Nephron (organoid): ENCODE measurements around the gene CCDC86.

Experiments
- H3K27ac Mint-ChIP-seq, 3 experiments: 2 replicates each; pipeline ENCODE4 v1.8.0; 2020; ENCODE audit warnings: mixed read lengths in 3 of 3, mild to moderate bottlenecking in 2 of 3, moderate library complexity in 1 of 3
- H3K27me3 Mint-ChIP-seq: 2 replicates; pipeline ENCODE4 v1.8.0; 2021; ENCODE audit warnings: low read depth, mild to moderate bottlenecking, moderate library complexity, mixed read lengths
- H3K36me3 Mint-ChIP-seq: 2 replicates; pipeline ENCODE4 v1.8.0; 2020; ENCODE audit warnings: low read depth, mixed read lengths
- H3K4me1 Mint-ChIP-seq: 2 replicates; pipeline ENCODE4 v1.8.0; 2020; ENCODE audit warnings: mixed read lengths
- H3K4me3 Mint-ChIP-seq, 3 experiments: 2 replicates each; pipeline ENCODE4 v1.8.0; 2020; ENCODE audit warnings: mild to moderate bottlenecking in 3 of 3, mixed read lengths in 3 of 3, moderate library complexity in 2 of 3
- H3K9me3 Mint-ChIP-seq: 2 replicates; pipeline ENCODE4 v1.8.0; 2020; ENCODE audit warnings: mixed read lengths
- TF ChIP-seq, protein P1 (sequence below), 3 experiments: fragments of 200-600 bp; sonication (generic); IDR thresholded peaks; one replicate each; pipeline ENCODE4 v1.5.0; 2021; ENCODE audit warnings: antibody characterized with exemption in 3 of 3; ENCODE audit not compliant: unreplicated experiment in 3 of 3

CCDC86 gene

DNA sequence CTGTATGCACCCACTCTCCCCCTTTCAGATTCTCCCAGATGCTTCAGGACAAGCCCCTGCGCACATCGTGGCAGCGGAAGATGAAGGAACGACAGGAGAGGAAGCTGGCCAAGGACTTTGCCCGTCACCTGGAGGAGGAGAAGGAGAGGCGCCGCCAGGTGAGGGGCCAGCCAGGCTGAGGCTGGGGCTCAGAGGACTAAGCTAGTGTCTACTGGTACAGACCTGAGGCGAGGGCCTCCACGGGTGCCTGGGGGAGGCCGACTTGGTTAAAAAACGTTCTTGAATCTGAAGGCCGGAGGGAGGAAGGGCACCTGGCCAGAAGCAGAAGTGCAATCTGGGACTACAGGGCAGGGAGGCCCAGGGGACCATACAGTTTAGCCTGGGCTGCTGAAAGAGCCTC lies 6.0 kb downstream of the CCDC86 start:
- Mint-ChIP-seq H3K36me3 (peaks cover 15% of the 10 kb centered on the region), H3K9me3 (no peaks in the 10 kb centered on the region), H3K27me3 (no peaks in the 10 kb centered on the region), H3K4me3 (no peak overlapping the region), H3K4me1 (peaks cover 27% of the 10 kb centered on the region), H3K27ac (no peak overlapping the region)
- TF ChIP-seq, protein P1, sequence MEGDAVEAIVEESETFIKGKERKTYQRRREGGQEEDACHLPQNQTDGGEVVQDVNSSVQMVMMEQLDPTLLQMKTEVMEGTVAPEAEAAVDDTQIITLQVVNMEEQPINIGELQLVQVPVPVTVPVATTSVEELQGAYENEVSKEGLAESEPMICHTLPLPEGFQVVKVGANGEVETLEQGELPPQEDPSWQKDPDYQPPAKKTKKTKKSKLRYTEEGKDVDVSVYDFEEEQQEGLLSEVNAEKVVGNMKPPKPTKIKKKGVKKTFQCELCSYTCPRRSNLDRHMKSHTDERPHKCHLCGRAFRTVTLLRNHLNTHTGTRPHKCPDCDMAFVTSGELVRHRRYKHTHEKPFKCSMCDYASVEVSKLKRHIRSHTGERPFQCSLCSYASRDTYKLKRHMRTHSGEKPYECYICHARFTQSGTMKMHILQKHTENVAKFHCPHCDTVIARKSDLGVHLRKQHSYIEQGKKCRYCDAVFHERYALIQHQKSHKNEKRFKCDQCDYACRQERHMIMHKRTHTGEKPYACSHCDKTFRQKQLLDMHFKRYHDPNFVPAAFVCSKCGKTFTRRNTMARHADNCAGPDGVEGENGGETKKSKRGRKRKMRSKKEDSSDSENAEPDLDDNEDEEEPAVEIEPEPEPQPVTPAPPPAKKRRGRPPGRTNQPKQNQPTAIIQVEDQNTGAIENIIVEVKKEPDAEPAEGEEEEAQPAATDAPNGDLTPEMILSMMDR (IDR thresholded peaks at IDR 0.05; ENCODE audit: unreplicated experiment in 3 of 3), result no peak

DNA sequence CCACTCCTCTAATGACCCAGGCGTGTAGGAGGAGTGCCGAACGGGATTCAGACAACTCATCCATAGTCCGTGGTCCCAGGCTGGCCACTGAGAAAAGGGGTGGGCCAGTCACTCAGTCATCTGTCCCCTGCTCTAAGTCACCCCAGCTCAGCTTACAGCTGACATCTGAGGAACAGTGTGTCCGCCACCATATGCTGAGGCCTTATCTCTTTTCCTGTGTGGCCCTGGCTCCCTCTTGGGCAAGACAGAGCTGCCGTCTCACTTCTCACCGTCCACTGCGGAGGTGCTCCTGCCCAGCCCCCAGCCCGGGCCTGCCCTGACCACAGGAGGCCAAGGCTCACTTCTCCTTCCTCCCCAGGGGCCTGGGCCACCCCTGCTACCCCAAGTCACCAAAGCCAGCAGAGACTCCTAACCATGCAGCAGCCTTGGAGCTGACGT lies 6.8 kb downstream of the CCDC86 start:
- Mint-ChIP-seq H3K27ac (peak overlapping the region in 1 of 3 experiments; percentile 55), H3K27me3 (no peaks in the 10 kb centered on the region), H3K4me3 (no peak overlapping the region), H3K4me1 (peaks cover 18% of the 10 kb centered on the region), H3K9me3 (no peaks in the 10 kb centered on the region), H3K36me3 (peaks cover 15% of the 10 kb centered on the region)
- TF ChIP-seq, protein P1 (IDR thresholded peaks at IDR 0.05; ENCODE audit: unreplicated experiment in 3 of 3), result no peak

DNA sequence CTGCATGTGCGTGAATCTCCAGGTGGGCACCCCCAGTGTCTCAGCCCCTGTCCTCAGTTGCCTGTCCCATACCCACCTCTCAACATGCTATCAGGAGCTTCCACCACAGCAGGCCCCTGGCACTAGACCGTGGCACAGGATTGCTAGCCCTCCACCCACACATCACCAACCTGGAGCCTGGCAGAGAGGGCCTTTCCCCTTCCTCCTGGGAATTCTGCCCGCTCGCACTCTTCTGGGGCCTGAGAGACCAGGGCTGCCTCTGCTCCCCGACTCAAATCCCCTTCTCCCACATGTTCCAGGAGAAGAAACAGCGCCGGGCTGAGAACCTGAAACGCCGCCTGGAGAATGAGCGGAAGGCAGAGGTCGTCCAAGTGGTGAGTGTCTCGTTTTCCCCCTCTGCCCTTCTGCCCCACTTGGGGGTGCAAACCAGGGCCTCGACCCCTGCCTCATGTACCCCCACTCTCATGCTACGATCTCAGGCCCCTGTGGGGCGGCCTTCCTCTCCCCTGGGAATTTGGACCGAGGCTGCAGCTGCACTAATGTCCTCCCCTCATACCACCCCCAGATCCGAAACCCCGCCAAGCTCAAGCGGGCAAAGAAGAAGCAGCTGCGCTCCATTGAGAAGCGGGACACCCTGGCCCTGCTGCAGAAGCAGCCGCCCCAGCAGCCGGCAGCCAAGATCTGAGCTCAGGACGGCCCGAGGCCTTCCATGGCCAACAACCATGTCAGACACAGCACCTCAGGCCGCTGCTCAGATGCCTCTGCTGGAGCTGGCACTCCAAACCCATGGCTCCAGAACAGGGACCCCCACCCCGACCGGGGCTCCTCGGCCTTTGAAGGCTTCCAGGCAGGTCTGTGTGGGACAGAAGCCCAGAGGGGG lies 8.0 kb downstream of the CCDC86 start:
- peaks cover 15% of the 10 kb centered on the region for H3K4me1 Mint-ChIP-seq
- no peak overlapping the region for H3K4me3 Mint-ChIP-seq
- TF ChIP-seq, protein P1 (IDR thresholded peaks at IDR 0.05; ENCODE audit: unreplicated experiment in 3 of 3), result no peak
- H3K9me3 Mint-ChIP-seq, result no peaks in the 10 kb centered on the region
- no peak overlapping the region for H3K27ac Mint-ChIP-seq
- H3K36me3 Mint-ChIP-seq, result peaks cover 15% of the 10 kb centered on the region
- no peaks in the 10 kb centered on the region for H3K27me3 Mint-ChIP-seq

GRCh38 chr11:60851327-60852104 lies 9.6 kb downstream of the CCDC86 start:
- peaks cover 25% of the 10 kb centered on the region for H3K4me1 Mint-ChIP-seq
- peaks cover 15% of the 10 kb centered on the region for H3K36me3 Mint-ChIP-seq
- no peaks in the 10 kb centered on the region for H3K27me3 Mint-ChIP-seq
- no peak overlapping the region for H3K4me3 Mint-ChIP-seq
- no peak overlapping the region for H3K27ac Mint-ChIP-seq
- no peaks in the 10 kb centered on the region for H3K9me3 Mint-ChIP-seq
- TF ChIP-seq, protein P1 (IDR thresholded peaks at IDR 0.05; ENCODE audit: unreplicated experiment in 3 of 3), result no peak

DNA sequence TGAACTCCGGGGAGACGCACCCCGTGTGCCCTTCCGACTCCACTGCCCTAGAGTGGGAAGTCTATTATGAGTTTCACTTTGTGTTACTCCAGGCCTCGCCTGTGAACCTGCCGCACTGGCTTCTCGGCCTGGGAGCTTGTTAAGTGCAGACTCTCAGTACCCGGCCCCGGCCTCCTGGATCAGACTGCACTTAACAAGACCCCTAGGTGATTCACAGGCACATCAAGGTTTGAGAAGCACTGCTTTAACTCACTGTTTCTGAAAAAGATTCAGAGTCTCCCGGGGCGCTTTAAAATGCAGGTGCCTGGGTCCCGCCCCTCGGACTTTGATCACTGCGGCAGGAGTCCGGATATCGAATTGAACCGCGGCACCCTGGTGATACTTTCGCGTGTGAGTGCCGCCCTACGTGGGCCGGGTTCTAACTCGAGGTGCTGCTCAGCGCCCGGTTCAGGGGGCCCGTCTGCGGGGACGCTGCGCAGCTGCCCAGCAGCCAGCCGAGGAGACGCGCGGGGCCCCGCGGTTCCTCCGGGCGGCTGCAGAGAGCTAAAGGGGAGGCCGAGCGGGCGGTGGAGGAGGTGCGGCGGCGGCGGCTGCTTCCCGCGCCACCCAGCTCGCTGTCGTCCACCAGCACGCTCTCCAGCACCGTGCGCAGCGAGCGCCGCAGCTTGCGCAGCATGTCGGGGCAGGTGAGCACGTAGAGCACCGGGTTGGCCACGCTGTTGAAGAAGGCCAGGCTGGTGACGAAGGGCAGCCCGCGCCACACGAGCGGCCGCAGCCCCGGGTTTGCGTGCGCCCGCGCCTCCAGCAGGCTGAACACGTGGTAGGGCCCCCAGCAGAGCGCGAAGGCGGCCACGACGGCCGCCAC lies 10.4 kb downstream of the CCDC86 start:
- TF ChIP-seq, protein P1 (IDR thresholded peaks at IDR 0.05; ENCODE audit: unreplicated experiment in 3 of 3), result no peak
- H3K27ac Mint-ChIP-seq, result no peak overlapping the region
- no peaks in the 10 kb centered on the region for H3K27me3 Mint-ChIP-seq
- H3K36me3 Mint-ChIP-seq, result peaks cover 15% of the 10 kb centered on the region
- no peak overlapping the region for H3K4me3 Mint-ChIP-seq
- H3K9me3 Mint-ChIP-seq, result no peaks in the 10 kb centered on the region
- H3K4me1 Mint-ChIP-seq, result peaks cover 25% of the 10 kb centered on the region
